PFSK-1 (cell line): ENCODE data around the gene CASP5.

Experiments
- POLR2AphosphoS5 ChIP-seq: IDR thresholded peaks from 2 replicates; pipeline ENCODE4 v1.6.1; 2012; ENCODE audit warnings: low read depth, mild to moderate bottlenecking, control low read depth, low read length, moderate library complexity
- SIN3A ChIP-seq: IDR thresholded peaks from 2 replicates; pipeline ENCODE4 v1.6.1; 2012; ENCODE audit warnings: mild to moderate bottlenecking, low read length, moderate library complexity, borderline replicate concordance; ENCODE audit not compliant: insufficient read depth
- TAF1 ChIP-seq: IDR thresholded peaks from 2 replicates; pipeline ENCODE4 v1.6.1; 2012; ENCODE audit warnings: low read length, control low read depth, borderline replicate concordance; ENCODE audit not compliant: insufficient read depth
- TF ChIP-seq, protein P1 (sequence below), 2 experiments: IDR thresholded peaks; 2 replicates each; pipeline versions ENCODE4 v1.6.1 to v1.8.0; 2011 to 2012; ENCODE audit warnings: low read depth in 2 of 2, low read length in 2 of 2, control low read depth in 1 of 2, inconsistent platforms in 1 of 2, mild to moderate bottlenecking in 1 of 2, moderate library complexity in 1 of 2; ENCODE audit not compliant: insufficient read depth in 1 of 2

DNA sequence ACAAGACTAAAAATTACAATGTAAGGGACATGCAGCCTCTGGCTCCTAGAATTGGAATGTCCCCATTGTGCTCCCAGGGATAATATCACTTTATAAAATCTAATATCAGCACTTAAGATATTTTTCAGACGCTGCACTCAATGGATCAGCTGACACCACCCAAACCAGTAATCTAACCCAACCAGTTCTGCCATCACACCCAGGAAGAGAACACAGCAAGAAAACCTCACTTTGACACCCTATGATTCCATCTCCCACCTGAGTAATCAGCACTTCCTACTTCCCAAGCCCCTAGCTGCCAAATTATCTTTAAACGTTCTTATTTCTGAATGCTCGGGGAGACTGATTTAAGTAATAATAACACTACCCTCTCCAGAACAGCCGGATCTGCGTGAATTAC, 57.2 kb downstream of the CASP5 start:
- TF ChIP-seq POLR2AphosphoS5 (no peak), TAF1 (no peak), SIN3A (no peak)
- TF ChIP-seq, protein P1, sequence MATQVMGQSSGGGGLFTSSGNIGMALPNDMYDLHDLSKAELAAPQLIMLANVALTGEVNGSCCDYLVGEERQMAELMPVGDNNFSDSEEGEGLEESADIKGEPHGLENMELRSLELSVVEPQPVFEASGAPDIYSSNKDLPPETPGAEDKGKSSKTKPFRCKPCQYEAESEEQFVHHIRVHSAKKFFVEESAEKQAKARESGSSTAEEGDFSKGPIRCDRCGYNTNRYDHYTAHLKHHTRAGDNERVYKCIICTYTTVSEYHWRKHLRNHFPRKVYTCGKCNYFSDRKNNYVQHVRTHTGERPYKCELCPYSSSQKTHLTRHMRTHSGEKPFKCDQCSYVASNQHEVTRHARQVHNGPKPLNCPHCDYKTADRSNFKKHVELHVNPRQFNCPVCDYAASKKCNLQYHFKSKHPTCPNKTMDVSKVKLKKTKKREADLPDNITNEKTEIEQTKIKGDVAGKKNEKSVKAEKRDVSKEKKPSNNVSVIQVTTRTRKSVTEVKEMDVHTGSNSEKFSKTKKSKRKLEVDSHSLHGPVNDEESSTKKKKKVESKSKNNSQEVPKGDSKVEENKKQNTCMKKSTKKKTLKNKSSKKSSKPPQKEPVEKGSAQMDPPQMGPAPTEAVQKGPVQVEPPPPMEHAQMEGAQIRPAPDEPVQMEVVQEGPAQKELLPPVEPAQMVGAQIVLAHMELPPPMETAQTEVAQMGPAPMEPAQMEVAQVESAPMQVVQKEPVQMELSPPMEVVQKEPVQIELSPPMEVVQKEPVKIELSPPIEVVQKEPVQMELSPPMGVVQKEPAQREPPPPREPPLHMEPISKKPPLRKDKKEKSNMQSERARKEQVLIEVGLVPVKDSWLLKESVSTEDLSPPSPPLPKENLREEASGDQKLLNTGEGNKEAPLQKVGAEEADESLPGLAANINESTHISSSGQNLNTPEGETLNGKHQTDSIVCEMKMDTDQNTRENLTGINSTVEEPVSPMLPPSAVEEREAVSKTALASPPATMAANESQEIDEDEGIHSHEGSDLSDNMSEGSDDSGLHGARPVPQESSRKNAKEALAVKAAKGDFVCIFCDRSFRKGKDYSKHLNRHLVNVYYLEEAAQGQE (IDR thresholded peaks at IDR 0.05; ENCODE audit: insufficient read depth in 1 of 2, low read depth in 2 of 2, low read length in 2 of 2) = no peak
